ENCODE measurements around the gene KRTAP10-3.

DNA sequence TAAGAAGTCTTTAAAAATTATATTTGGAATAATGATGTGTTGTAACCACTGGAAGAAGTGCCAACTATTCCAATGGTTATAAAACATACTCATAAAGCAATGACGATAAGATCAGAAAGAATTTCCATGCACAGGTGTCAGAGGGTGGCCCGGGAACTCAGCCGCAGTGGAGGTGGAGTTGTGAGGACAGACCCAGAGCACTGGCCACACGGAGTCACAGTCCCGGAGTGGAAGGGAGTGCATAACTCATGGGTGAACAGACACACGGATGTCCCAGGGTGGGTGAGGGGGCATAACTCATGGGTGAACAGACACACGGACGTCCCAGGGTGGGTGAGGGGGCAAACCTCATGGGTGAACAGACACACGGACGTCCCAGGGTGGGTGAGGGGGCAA is 17.4 kb upstream of the KRTAP10-3 start:
- no peak for TF ChIP-seq EZH2 (IDR thresholded peaks at IDR 0.05; ENCODE audit: insufficient read depth, low read length)
- TF ChIP-seq, protein P1, sequence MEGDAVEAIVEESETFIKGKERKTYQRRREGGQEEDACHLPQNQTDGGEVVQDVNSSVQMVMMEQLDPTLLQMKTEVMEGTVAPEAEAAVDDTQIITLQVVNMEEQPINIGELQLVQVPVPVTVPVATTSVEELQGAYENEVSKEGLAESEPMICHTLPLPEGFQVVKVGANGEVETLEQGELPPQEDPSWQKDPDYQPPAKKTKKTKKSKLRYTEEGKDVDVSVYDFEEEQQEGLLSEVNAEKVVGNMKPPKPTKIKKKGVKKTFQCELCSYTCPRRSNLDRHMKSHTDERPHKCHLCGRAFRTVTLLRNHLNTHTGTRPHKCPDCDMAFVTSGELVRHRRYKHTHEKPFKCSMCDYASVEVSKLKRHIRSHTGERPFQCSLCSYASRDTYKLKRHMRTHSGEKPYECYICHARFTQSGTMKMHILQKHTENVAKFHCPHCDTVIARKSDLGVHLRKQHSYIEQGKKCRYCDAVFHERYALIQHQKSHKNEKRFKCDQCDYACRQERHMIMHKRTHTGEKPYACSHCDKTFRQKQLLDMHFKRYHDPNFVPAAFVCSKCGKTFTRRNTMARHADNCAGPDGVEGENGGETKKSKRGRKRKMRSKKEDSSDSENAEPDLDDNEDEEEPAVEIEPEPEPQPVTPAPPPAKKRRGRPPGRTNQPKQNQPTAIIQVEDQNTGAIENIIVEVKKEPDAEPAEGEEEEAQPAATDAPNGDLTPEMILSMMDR (IDR thresholded peaks at IDR 0.05; ENCODE audit: insufficient read depth, low read depth, low read length): no peak

Data from astrocyte (in vitro differentiated cells and primary cell).